GM23248 (cell line): ENCODE data around the gene HAUS6. TPM values are rescaled to one million over a fixed set of nuclear protein-coding genes. Genes with fewer than 3 reads are reported as not detected.

Source experiments
- DNase-seq: peaks from one replicate; pipeline ENCODE4 v3.0.0-alpha.2; 2015
- H2AFZ ChIP-seq: fragments of 200-600 bp; sonication (generic); 2 replicates; pipeline ENCODE4 v1.6.1; 2016; ENCODE audit warnings: antibody characterized with exemption
- H3F3A ChIP-seq: fragments of 200-600 bp; sonication (generic); 2 replicates; pipeline ENCODE4 v1.6.1; 2016; ENCODE audit warnings: mild to moderate bottlenecking, antibody characterized with exemption, mixed run types; ENCODE audit not compliant: insufficient read depth
- H3K27ac ChIP-seq: fragments of 200-600 bp; sonication (generic); 2 replicates; pipeline ENCODE4 v1.5.1; 2016; ENCODE audit warnings: mild to moderate bottlenecking
- H3K27me3 ChIP-seq: fragments of 200-600 bp; sonication (generic); replicated peaks from 2 replicates; pipeline ENCODE4 v1.6.1; 2016; ENCODE audit warnings: mild to moderate bottlenecking; ENCODE audit not compliant: insufficient read depth
- H3K36me3 ChIP-seq: fragments of 200-600 bp; sonication (generic); 2 replicates; pipeline ENCODE4 v1.6.1; 2016; ENCODE audit warnings: low read depth, mild to moderate bottlenecking
- H3K4me1 ChIP-seq: fragments of 200-600 bp; sonication (generic); 2 replicates; pipeline ENCODE4 v1.6.1; 2016; ENCODE audit warnings: mild to moderate bottlenecking; ENCODE audit not compliant: insufficient read depth
- H3K4me2 ChIP-seq: fragments of 200-600 bp; sonication (generic); one replicate; pipeline ENCODE4 v1.6.1; 2016; ENCODE audit warnings: mild to moderate bottlenecking; ENCODE audit not compliant: unreplicated experiment
- H3K4me3 ChIP-seq: fragments of 200-600 bp; sonication (generic); 2 replicates; pipeline ENCODE4 v1.5.1; 2016; ENCODE audit warnings: mild to moderate bottlenecking
- H3K79me2 ChIP-seq: fragments of 200-600 bp; sonication (generic); 2 replicates; pipeline ENCODE4 v1.6.1; 2016; ENCODE audit warnings: mild to moderate bottlenecking; ENCODE audit not compliant: insufficient read depth
- H3K9ac ChIP-seq: fragments of 200-600 bp; sonication (generic); 2 replicates; pipeline ENCODE4 v1.6.1; 2016; ENCODE audit warnings: mild to moderate bottlenecking
- H3K9me2 ChIP-seq: fragments of 200-600 bp; sonication (generic); 2 replicates; pipeline ENCODE4 v1.6.1; 2016; ENCODE audit warnings: mixed run types, mild to moderate bottlenecking, moderate library complexity; ENCODE audit not compliant: insufficient read depth
- H3K9me3 ChIP-seq: fragments of 200-600 bp; sonication (generic); one replicate; pipeline ENCODE4 v1.6.1; 2017; ENCODE audit warnings: low read depth
- H4K20me1 ChIP-seq: fragments of 200-600 bp; sonication (generic); 2 replicates; pipeline ENCODE4 v1.6.0; 2016; ENCODE audit not compliant: insufficient read depth
- EZH2 ChIP-seq: fragments of 200-600 bp; sonication (generic); IDR thresholded peaks from 2 replicates; pipeline ENCODE4 v1.6.1; 2018; ENCODE audit warnings: antibody characterized with exemption, mild to moderate bottlenecking; ENCODE audit not compliant: insufficient read depth, poor library complexity, severe bottlenecking
- EZH2phosphoT487 ChIP-seq: fragments of 200-600 bp; sonication (generic); IDR thresholded peaks from 2 replicates; pipeline ENCODE4 v1.6.1; 2018; ENCODE audit warnings: antibody characterized with exemption, moderate library complexity, mild to moderate bottlenecking, low read depth; ENCODE audit not compliant: insufficient read depth
- WGBS, 2 experiments: methylation state at CpG; one replicate each; pipeline ENCODE4 v1.1.6; 2015 to 2017; ENCODE audit warnings: low lambda C conversion rate in 2 of 2, low coverage in 1 of 2; ENCODE audit errors: missing lambda C conversion rate in 2 of 2; 5-methylcytosine and 5-hydroxymethylcytosine counted together
- in situ Hi-C: fragments of 300-500 bp; cut with MboI; formaldehyde crosslinking; loops from 2 replicates; pipeline ENCODE4 v1.15.0; 2020
- polyA plus RNA-seq: library from polyadenylated mRNA; unstranded; fragments of >200 nt; fragmentation: Nextera tagmentation; extraction: Ambion mirVana; gene quantifications from 2 replicates; pipeline ENCODE4 v1.2.1, GENCODE V29; 2016
- total RNA-seq: library from RNA; depleted of rRNA; stranded (reverse); fragments of >200 nt; shearing (Covaris generic); gene quantifications from 2 replicates; pipeline ENCODE4 v1.2.3, GENCODE V29; 2014

Gene HAUS6
- total and polyA plus RNA-seq, 2 experiments from 2014 or later = 7.7 to 12.5 TPM

GRCh38 chr9:19122490-19123042 is 19.9 kb upstream of the HAUS6 start:
- in situ Hi-C loops = no loop called here
- peak; percentile 29 for DNase-seq
- Histone ChIP-seq H3K79me2 (peaks cover 71% of the 10 kb centered on the region), H3K27ac (no peak overlapping the region), H2AFZ (no peak overlapping the region), H3K9me2 (no peaks in the 10 kb centered on the region), H3K4me2 (no peak overlapping the region), H4K20me1 (no peaks in the 10 kb centered on the region), H3K4me1 (peaks cover 43% of the 10 kb centered on the region), H3K36me3 (peaks cover 58% of the 10 kb centered on the region), H3F3A (peaks cover 73% of the 10 kb centered on the region), H3K9me3 (no peaks in the 10 kb centered on the region), H3K9ac (no peak overlapping the region), H3K27me3 (no peaks in the 10 kb centered on the region), H3K4me3 (no peak overlapping the region)
- WGBS, 2 experiments = 90 to 97% methylated on average over 3 of the region's 3 CpGs
- no peak for TF ChIP-seq EZH2

GRCh38 chr9:19120877-19121276 is 18.2 kb upstream of the HAUS6 start:
- Histone ChIP-seq H4K20me1 (no peaks in the 10 kb centered on the region), H3K9ac (no peak overlapping the region), H3K27me3 (no peaks in the 10 kb centered on the region), H3K27ac (no peak overlapping the region), H3K9me2 (no peaks in the 10 kb centered on the region), H3K36me3 (peaks cover 69% of the 10 kb centered on the region), H3F3A (peaks cover 81% of the 10 kb centered on the region), H3K4me3 (no peak overlapping the region), H3K4me1 (peaks cover 59% of the 10 kb centered on the region), H3K4me2 (no peak overlapping the region), H2AFZ (no peak overlapping the region), H3K79me2 (peaks cover 55% of the 10 kb centered on the region), H3K9me3 (no peaks in the 10 kb centered on the region)
- WGBS, 2 experiments = 98% methylated on average over 6 of the region's 6 CpGs
- in situ Hi-C loops = no loop called here
- no peak for TF ChIP-seq EZH2
- no peak for TF ChIP-seq EZH2phosphoT487
- DNase-seq = no peak

GRCh38 chr9:19119801-19120440 is 17.2 kb upstream of the HAUS6 start:
- no peaks in the 10 kb centered on the region for H3K9me3 ChIP-seq
- H3K79me2 ChIP-seq = peaks cover 45% of the 10 kb centered on the region
- no peak for TF ChIP-seq EZH2
- TF ChIP-seq EZH2phosphoT487 = no peak
- H3K4me1 ChIP-seq = peaks cover 64% of the 10 kb centered on the region
- no peak overlapping the region for H3K4me3 ChIP-seq
- no peaks in the 10 kb centered on the region for H3K27me3 ChIP-seq
- peak overlapping the region; percentile 55 for H3K27ac ChIP-seq
- H3K9ac ChIP-seq = no peak overlapping the region
- no peaks in the 10 kb centered on the region for H4K20me1 ChIP-seq
- DNase-seq = no peak
- in situ Hi-C loops = no loop called here
- H3K36me3 ChIP-seq = peaks cover 72% of the 10 kb centered on the region
- no peaks in the 10 kb centered on the region for H3K9me2 ChIP-seq
- peaks cover 85% of the 10 kb centered on the region for H3F3A ChIP-seq
- H3K4me2 ChIP-seq = peak overlapping the region; percentile 45
- 70 to 71% methylated on average over 7 of the region's 7 CpGs for WGBS, 2 experiments
- H2AFZ ChIP-seq = no peak overlapping the region

GRCh38 chr9:19119246-19119645 is 16.5 kb upstream of the HAUS6 start:
- no peaks in the 10 kb centered on the region for H3K27me3 ChIP-seq
- H3K79me2 ChIP-seq = peaks cover 38% of the 10 kb centered on the region
- H3K4me3 ChIP-seq = no peak overlapping the region
- H4K20me1 ChIP-seq = no peaks in the 10 kb centered on the region
- no peaks in the 10 kb centered on the region for H3K9me3 ChIP-seq
- no peak overlapping the region for H2AFZ ChIP-seq
- in situ Hi-C loops = no loop called here
- WGBS, 2 experiments = 66 to 72% methylated on average over 3 of the region's 3 CpGs
- peaks cover 72% of the 10 kb centered on the region for H3K36me3 ChIP-seq
- H3K4me1 ChIP-seq = peaks cover 65% of the 10 kb centered on the region
- peaks cover 87% of the 10 kb centered on the region for H3F3A ChIP-seq
- peak overlapping the region; percentile 45 for H3K4me2 ChIP-seq
- H3K9me2 ChIP-seq = no peaks in the 10 kb centered on the region
- TF ChIP-seq EZH2 (no peak), EZH2phosphoT487 (no peak)
- H3K27ac ChIP-seq = peak overlapping the region; percentile 55
- DNase-seq = no peak
- H3K9ac ChIP-seq = no peak overlapping the region
